Pulmonary artery endothelial cell (primary cell): ENCODE measurements around the gene ZDHHC14. TPM values are rescaled to one million over a fixed set of nuclear protein-coding genes. Genes with fewer than 3 reads are reported as not detected.

Experiments used
- DNase-seq: peaks from one replicate; pipeline ENCODE4 v3.0.0-alpha.2; 2011; ENCODE audit warnings: low read depth, low spot score
- total RNA-seq: library from RNA; depleted of rRNA; stranded (reverse); fragments of >200 nt; gene quantifications from 2 replicates; pipeline ENCODE4 v1.2.3, GENCODE V29; 2014

The ZDHHC14 gene
- total RNA-seq, 1 donor from 2014 or later, result 9.4 TPM

- no peak for DNase-seq
These were observed 151.0 kb downstream of the ZDHHC14 start for GRCh38 chr6:157531986-157532365.

GRCh38 chr6:157533048-157533871 is 152.3 kb downstream of the ZDHHC14 start:
- no peak for DNase-seq

- DNase-seq, result no peak
These were observed 153.3 kb downstream of the ZDHHC14 start for GRCh38 chr6:157534134-157534871.

- DNase-seq, result no peak
These were observed 154.0 kb downstream of the ZDHHC14 start for GRCh38 chr6:157534977-157535339.

- DNase-seq, result peak; percentile 87
These were observed 154.6 kb downstream of the ZDHHC14 start for GRCh38 chr6:157535340-157536222.

- no peak for DNase-seq
These were observed 155.2 kb downstream of the ZDHHC14 start for GRCh38 chr6:157536223-157536545.

- DNase-seq, result no peak
These were observed 156.6 kb downstream of the ZDHHC14 start for GRCh38 chr6:157537556-157537955.

GRCh38 chr6:157538168-157538567 is 157.2 kb downstream of the ZDHHC14 start:
- no peak for DNase-seq

- DNase-seq, result no peak
These were observed 157.7 kb downstream of the ZDHHC14 start for GRCh38 chr6:157538698-157539097.

GRCh38 chr6:157539421-157539822 is 158.4 kb downstream of the ZDHHC14 start:
- DNase-seq, result no peak

- no peak for DNase-seq
These were observed 159.1 kb downstream of the ZDHHC14 start for GRCh38 chr6:157539900-157540752.

- DNase-seq, result no peak
These were observed 160.8 kb downstream of the ZDHHC14 start for GRCh38 chr6:157541618-157542413.

- DNase-seq, result no peak
These were observed 161.6 kb downstream of the ZDHHC14 start for GRCh38 chr6:157542414-157543160.

- DNase-seq, result no peak
These were observed 165.3 kb downstream of the ZDHHC14 start for GRCh38 chr6:157546321-157546720.

GRCh38 chr6:157547112-157547511 is 166.1 kb downstream of the ZDHHC14 start:
- no peak for DNase-seq

- no peak for DNase-seq
These were observed 167.9 kb downstream of the ZDHHC14 start for GRCh38 chr6:157548635-157549467.

- DNase-seq, result no peak
These were observed 168.4 kb downstream of the ZDHHC14 start for GRCh38 chr6:157549468-157549745.

GRCh38 chr6:157550114-157550989 is 169.4 kb downstream of the ZDHHC14 start:
- no peak for DNase-seq
